Endothelial cell (in vitro differentiated cells): Measurements from ENCODE around the gene FBXL14. TPM values are rescaled to one million over a fixed set of nuclear protein-coding genes. Genes with fewer than 3 reads are reported as not detected.

ENCODE experiments used
- DNase-seq: peaks from one replicate; pipeline ENCODE4 v3.0.0; 2021; ENCODE audit warnings: low spot score
- H3K27ac Mint-ChIP-seq: one replicate; pipeline ENCODE4 v1.8.0; 2021; ENCODE audit warnings: mixed read lengths, inconsistent platforms; ENCODE audit not compliant: unreplicated experiment
- H3K27me3 Mint-ChIP-seq: one replicate; pipeline ENCODE4 v1.8.0; 2021; ENCODE audit warnings: mild to moderate bottlenecking, moderate library complexity, mixed read lengths, inconsistent platforms; ENCODE audit not compliant: unreplicated experiment
- H3K36me3 Mint-ChIP-seq: one replicate; pipeline ENCODE4 v1.8.0; 2021; ENCODE audit warnings: mild to moderate bottlenecking, low read depth, mixed read lengths, inconsistent platforms; ENCODE audit not compliant: unreplicated experiment
- H3K4me1 Mint-ChIP-seq: one replicate; pipeline ENCODE4 v1.8.0; 2021; ENCODE audit warnings: mild to moderate bottlenecking, mixed read lengths, inconsistent platforms; ENCODE audit not compliant: unreplicated experiment
- H3K4me3 Mint-ChIP-seq: one replicate; pipeline ENCODE4 v1.8.0; 2021; ENCODE audit warnings: mild to moderate bottlenecking, mixed read lengths, inconsistent platforms; ENCODE audit not compliant: unreplicated experiment
- H3K9me3 Mint-ChIP-seq: one replicate; pipeline ENCODE4 v1.8.0; 2021; ENCODE audit warnings: mixed read lengths, inconsistent platforms; ENCODE audit not compliant: unreplicated experiment
- CTCF ChIP-seq: fragments of 200-600 bp; sonication (generic); IDR thresholded peaks from one replicate; pipeline ENCODE4 v1.5.0; 2021; ENCODE audit warnings: antibody characterized with exemption; ENCODE audit not compliant: unreplicated experiment
- total RNA-seq: library from RNA; stranded (reverse); fragmentation: NEBNext Ultra II Directional; extraction: Animal tissue kit (Norgen Biotek cat#: 25700); gene quantifications from one replicate; pipeline ENCODE4 v1.2.1, GENCODE V29; 2021; ENCODE audit not compliant: unreplicated experiment

Gene FBXL14
- total RNA-seq, 1 donor from 2014 or later: 14.7 TPM

GRCh38 chr12:1517734-1518525 lies 76.5 kb downstream of the FBXL14 start:
- DNase-seq: no peak
- Mint-ChIP-seq H3K9me3 (no peaks in the 10 kb centered on the region), H3K36me3 (no peaks in the 10 kb centered on the region), H3K27me3 (peaks cover 6% of the 10 kb centered on the region), H3K4me3 (no peak overlapping the region), H3K4me1 (peaks cover 21% of the 10 kb centered on the region), H3K27ac (no peak overlapping the region)
- TF ChIP-seq CTCF: no peak

GRCh38 chr12:1517007-1517406 lies 77.4 kb downstream of the FBXL14 start:
- Mint-ChIP-seq H3K27ac (no peak overlapping the region), H3K9me3 (no peaks in the 10 kb centered on the region), H3K4me1 (peaks cover 20% of the 10 kb centered on the region), H3K27me3 (peaks cover 4% of the 10 kb centered on the region), H3K36me3 (no peaks in the 10 kb centered on the region), H3K4me3 (no peak overlapping the region)
- DNase-seq: peak; percentile 67
- peak; percentile 72 for TF ChIP-seq CTCF

Other genes starting within 250 kb of the FBXL14 start
- 7.5 TPM for gene WNT5B, start 34.6 kb upstream of the FBXL14 start, total RNA-seq
- gene ADIPOR2, start 96.5 kb upstream of the FBXL14 start, total RNA-seq: 41.8 TPM
- not detected for gene LRTM2, start 226.0 kb upstream of the FBXL14 start, total RNA-seq